Liver (tissue), 3 donors: Measurements from ENCODE around the gene ETV6.

Source experiments
- JUND ChIP-seq, 2 donors: IDR thresholded peaks; 2 replicates each; pipeline ENCODE4 v1.6.1; 2016; ENCODE audit warnings: antibody characterized with exemption in 2 of 2
- RAD21 ChIP-seq, 2 donors: IDR thresholded peaks; 2 replicates each; pipeline ENCODE4 v1.6.1; 2016; ENCODE audit warnings: antibody characterized with exemption in 2 of 2, mild to moderate bottlenecking in 2 of 2
- SP1 ChIP-seq: IDR thresholded peaks from 2 replicates; pipeline ENCODE4 v1.6.1; 2018; ENCODE audit warnings: antibody characterized with exemption, mild to moderate bottlenecking
- YY1 ChIP-seq: IDR thresholded peaks from 2 replicates; pipeline ENCODE4 v1.6.1; 2016; ENCODE audit warnings: antibody characterized with exemption, mild to moderate bottlenecking
- TF ChIP-seq, protein P1 (sequence below): fragments of 150-350 bp; IDR thresholded peaks from 2 replicates; pipeline ENCODE4 v1.5.1; 2017; ENCODE audit warnings: improper control_type of control experiment, low read depth, low read length; ENCODE audit not compliant: missing input control
- TF ChIP-seq, protein P2 (sequence below): IDR thresholded peaks from 2 replicates; pipeline ENCODE4 v1.6.1; 2016; ENCODE audit warnings: antibody characterized with exemption, mild to moderate bottlenecking
- donor health status: healthy.
- donor health status: healthy.

DNA sequence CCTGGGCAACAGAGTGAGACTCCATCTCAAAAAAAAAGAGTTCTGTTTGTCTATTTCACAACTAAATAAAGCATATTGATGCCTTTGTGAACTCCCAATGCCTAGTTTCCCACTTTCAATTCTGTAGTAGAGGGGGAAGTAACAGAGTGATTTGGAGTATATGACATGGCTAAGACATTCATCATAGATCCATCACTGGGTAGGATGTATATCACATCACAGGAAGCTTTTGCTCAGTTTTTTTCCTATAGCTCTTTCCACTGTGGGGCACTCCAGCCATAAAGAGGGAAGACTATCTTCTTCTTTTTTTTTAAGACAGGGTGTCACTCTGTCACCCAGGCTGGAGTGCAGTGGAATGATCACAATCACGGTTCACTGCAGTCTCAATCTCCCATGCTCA is 267.3 kb downstream of the ETV6 start:
- TF ChIP-seq YY1 (no peak), JUND (IDR thresholded peaks at IDR 0.05) (no peak), SP1 (no peak), RAD21 (IDR thresholded peaks at IDR 0.05) (no peak)
- TF ChIP-seq, protein P1, sequence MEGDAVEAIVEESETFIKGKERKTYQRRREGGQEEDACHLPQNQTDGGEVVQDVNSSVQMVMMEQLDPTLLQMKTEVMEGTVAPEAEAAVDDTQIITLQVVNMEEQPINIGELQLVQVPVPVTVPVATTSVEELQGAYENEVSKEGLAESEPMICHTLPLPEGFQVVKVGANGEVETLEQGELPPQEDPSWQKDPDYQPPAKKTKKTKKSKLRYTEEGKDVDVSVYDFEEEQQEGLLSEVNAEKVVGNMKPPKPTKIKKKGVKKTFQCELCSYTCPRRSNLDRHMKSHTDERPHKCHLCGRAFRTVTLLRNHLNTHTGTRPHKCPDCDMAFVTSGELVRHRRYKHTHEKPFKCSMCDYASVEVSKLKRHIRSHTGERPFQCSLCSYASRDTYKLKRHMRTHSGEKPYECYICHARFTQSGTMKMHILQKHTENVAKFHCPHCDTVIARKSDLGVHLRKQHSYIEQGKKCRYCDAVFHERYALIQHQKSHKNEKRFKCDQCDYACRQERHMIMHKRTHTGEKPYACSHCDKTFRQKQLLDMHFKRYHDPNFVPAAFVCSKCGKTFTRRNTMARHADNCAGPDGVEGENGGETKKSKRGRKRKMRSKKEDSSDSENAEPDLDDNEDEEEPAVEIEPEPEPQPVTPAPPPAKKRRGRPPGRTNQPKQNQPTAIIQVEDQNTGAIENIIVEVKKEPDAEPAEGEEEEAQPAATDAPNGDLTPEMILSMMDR: no peak
- TF ChIP-seq, protein P2, sequence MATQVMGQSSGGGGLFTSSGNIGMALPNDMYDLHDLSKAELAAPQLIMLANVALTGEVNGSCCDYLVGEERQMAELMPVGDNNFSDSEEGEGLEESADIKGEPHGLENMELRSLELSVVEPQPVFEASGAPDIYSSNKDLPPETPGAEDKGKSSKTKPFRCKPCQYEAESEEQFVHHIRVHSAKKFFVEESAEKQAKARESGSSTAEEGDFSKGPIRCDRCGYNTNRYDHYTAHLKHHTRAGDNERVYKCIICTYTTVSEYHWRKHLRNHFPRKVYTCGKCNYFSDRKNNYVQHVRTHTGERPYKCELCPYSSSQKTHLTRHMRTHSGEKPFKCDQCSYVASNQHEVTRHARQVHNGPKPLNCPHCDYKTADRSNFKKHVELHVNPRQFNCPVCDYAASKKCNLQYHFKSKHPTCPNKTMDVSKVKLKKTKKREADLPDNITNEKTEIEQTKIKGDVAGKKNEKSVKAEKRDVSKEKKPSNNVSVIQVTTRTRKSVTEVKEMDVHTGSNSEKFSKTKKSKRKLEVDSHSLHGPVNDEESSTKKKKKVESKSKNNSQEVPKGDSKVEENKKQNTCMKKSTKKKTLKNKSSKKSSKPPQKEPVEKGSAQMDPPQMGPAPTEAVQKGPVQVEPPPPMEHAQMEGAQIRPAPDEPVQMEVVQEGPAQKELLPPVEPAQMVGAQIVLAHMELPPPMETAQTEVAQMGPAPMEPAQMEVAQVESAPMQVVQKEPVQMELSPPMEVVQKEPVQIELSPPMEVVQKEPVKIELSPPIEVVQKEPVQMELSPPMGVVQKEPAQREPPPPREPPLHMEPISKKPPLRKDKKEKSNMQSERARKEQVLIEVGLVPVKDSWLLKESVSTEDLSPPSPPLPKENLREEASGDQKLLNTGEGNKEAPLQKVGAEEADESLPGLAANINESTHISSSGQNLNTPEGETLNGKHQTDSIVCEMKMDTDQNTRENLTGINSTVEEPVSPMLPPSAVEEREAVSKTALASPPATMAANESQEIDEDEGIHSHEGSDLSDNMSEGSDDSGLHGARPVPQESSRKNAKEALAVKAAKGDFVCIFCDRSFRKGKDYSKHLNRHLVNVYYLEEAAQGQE: no peak
